Kidney (tissue), 14 donors: ENCODE results near the gene CIRBP. TPM values are rescaled to one million over a fixed set of nuclear protein-coding genes. Genes with fewer than 3 reads are reported as not detected.

ENCODE experiments used
- DNase-seq, 5 donors: peaks; one replicate each; pipeline ENCODE4 v3.0.0-alpha.2; 2013 to 2020
- FAIRE-seq: peaks from 2 replicates; lab custom pipeline; 2012; peaks lifted over from hg19 to GRCh38; lab: Jason Lieb, UNC
- H3K27ac ChIP-seq, 2 donors: one replicate each; pipeline ENCODE4 v1.7.0; 2013; ENCODE audit warnings: low read depth in 2 of 2, low read length in 2 of 2, inconsistent platforms in 1 of 2
- H3K27me3 ChIP-seq: one replicate; pipeline ENCODE4 v1.7.1; 2013; ENCODE audit warnings: low read length, inconsistent platforms; ENCODE audit not compliant: control insufficient read depth, insufficient read depth
- H3K36me3 ChIP-seq, 3 donors: one replicate each; pipeline versions ENCODE4 v1.7.0 to v1.7.1; 2013; ENCODE audit warnings: low read length in 3 of 3, control low read depth in 1 of 3, inconsistent platforms in 1 of 3; ENCODE audit not compliant: insufficient read depth in 3 of 3, control insufficient read depth in 2 of 3
- H3K4me1 ChIP-seq, 3 donors: one replicate each; pipeline versions ENCODE4 v1.7.0 to v1.7.1; 2013; ENCODE audit warnings: low read length in 3 of 3, inconsistent platforms in 1 of 3, low read depth in 1 of 3; ENCODE audit not compliant: control insufficient read depth in 2 of 3, insufficient read depth in 2 of 3
- H3K4me3 ChIP-seq, 3 donors: one replicate each; pipeline versions ENCODE4 v1.7.0 to v1.8.1; 2013; ENCODE audit warnings: low read length in 3 of 3, control low read depth in 1 of 3, inconsistent platforms in 1 of 3
- H3K9ac ChIP-seq, 3 donors: one replicate each; pipeline versions ENCODE4 v1.7.0 to v1.7.1; 2013; ENCODE audit warnings: low read length in 3 of 3, control low read depth in 1 of 3, inconsistent platforms in 1 of 3
- H3K9me3 ChIP-seq, 3 donors: one replicate each; pipeline versions ENCODE4 v1.7.0 to v1.7.1; 2013; ENCODE audit warnings: low read length in 3 of 3, control low read depth in 1 of 3, inconsistent platforms in 1 of 3; ENCODE audit not compliant: control insufficient read depth in 2 of 3, insufficient read depth in 1 of 3
- CTCF ChIP-seq: IDR thresholded peaks from 3 replicates; pipeline ENCODE4 v1.5.1; 2012; ENCODE audit warnings: mild to moderate bottlenecking, moderate library complexity, borderline replicate concordance; ENCODE audit not compliant: insufficient read depth; ENCODE audit errors: extremely low read depth
- intact Hi-C: fragments of 100-400 bp; cut with DNase I; formaldehyde crosslinking; loops from one replicate; pipeline ENCODE4 v1.11.1; 2022
- polyA plus RNA-seq: library from polyadenylated mRNA; stranded (reverse); fragments of 350-450 nt; fragmentation: Illumina TruSeq; extraction: RNeasy Lipid Tissue Mini Kit (QIAGEN cat#74804); gene quantifications from one replicate; pipeline ENCODE4 v1.2.3, GENCODE V29; 2014; ENCODE audit warnings: low read depth, low replicate concordance; ENCODE audit not compliant: insufficient read depth
- total RNA-seq: library from RNA; stranded (reverse); fragmentation: NEBNext Ultra II Directional; extraction: Animal tissue kit (Norgen Biotek cat#: 25700); gene quantifications from one replicate; pipeline ENCODE4 v1.2.1, GENCODE V29; 2021
- donor health status: control.
- donor health status: control.
- donor health status: control.
- donor health status: control.
- donor health status: control.
- donor health status: DM: yes; HTN: yes; CAD: no.
- donor health status: Normal renal cell carcinoma (clear cell type).

CIRBP gene
- total and polyA plus RNA-seq, 2 donors from 2014 or later: 408 to 533 TPM

GRCh38 chr19:1280636-1281568, 11.8 kb downstream of the CIRBP start:
- DNase-seq (peak in 2 of 5 donors; percentile 65 to 74), FAIRE-seq (no peak)
- TF ChIP-seq CTCF: no peak
- no peaks in the 10 kb centered on the region for H3K9me3 ChIP-seq
- no peak overlapping the region for H3K4me3 ChIP-seq
- H3K27me3 ChIP-seq: no peaks in the 10 kb centered on the region
- H3K9ac ChIP-seq: no peak overlapping the region
- intact Hi-C loops: no loop called here
- no peak overlapping the region for H3K27ac ChIP-seq
- peaks cover 0 to 8% (median 0%) of the 10 kb centered on the region in 3 donors for H3K36me3 ChIP-seq
- H3K4me1 ChIP-seq: peaks cover 0 to 9% (median 0%) of the 10 kb centered on the region in 3 donors

- Histone ChIP-seq H3K36me3 (peaks cover 0 to 8% (median 0%) of the 10 kb centered on the region in 3 donors), H3K27ac (no peak overlapping the region), H3K27me3 (no peaks in the 10 kb centered on the region), H3K4me1 (peaks cover 0 to 2% (median 0%) of the 10 kb centered on the region in 3 donors), H3K9me3 (no peaks in the 10 kb centered on the region), H3K4me3 (no peak overlapping the region), H3K9ac (no peak overlapping the region)
- FAIRE-seq: no peak
- intact Hi-C loops: no loop called here
- peak in 1 of 5 donors; percentile 55 for DNase-seq
- TF ChIP-seq CTCF: no peak
These were observed 12.6 kb downstream of the CIRBP start for GRCh38 chr19:1281569-1282287.

- Histone ChIP-seq H3K4me3 (no peak overlapping the region), H3K27me3 (no peaks in the 10 kb centered on the region), H3K27ac (no peak overlapping the region), H3K4me1 (no peaks in the 10 kb centered on the region), H3K9ac (no peak overlapping the region), H3K36me3 (peaks cover 0 to 8% (median 0%) of the 10 kb centered on the region in 3 donors), H3K9me3 (no peaks in the 10 kb centered on the region)
- intact Hi-C loops: no loop called here
- no peak for TF ChIP-seq CTCF
- peak in 1 of 5 donors; percentile 62 for DNase-seq
- FAIRE-seq: no peak
These were observed 13.6 kb downstream of the CIRBP start for GRCh38 chr19:1282588-1283206.
